HepG2 (cell line): Measurements from ENCODE around the gene TFPI2. TPM values are rescaled to one million over a fixed set of nuclear protein-coding genes. Genes with fewer than 3 reads are reported as not detected.

Experiments used
- DDIT3 ChIP-seq: sonication (generic); formaldehyde crosslinking; IDR thresholded peaks from 2 replicates; pipeline ENCODE4 v1.4.0; 2020; ENCODE audit warnings: mild to moderate bottlenecking, missing genetic modification reagents
- HNRNPL ChIP-seq: fragments of 200-400 bp; formaldehyde crosslinking; IDR thresholded peaks from 2 replicates; pipeline ENCODE4 v1.6.1; 2017; ENCODE audit warnings: mild to moderate bottlenecking, low read depth, low read length
- KDM1A ChIP-seq: IDR thresholded peaks from 2 replicates; pipeline ENCODE4 v1.6.1; 2016; ENCODE audit warnings: missing compliant biosample characterization
- MXD3 ChIP-seq: IDR thresholded peaks from 2 replicates; pipeline ENCODE4 v1.6.1; 2016; ENCODE audit warnings: mild to moderate bottlenecking, missing biosample characterization, missing genetic modification reagents
- NRL ChIP-seq: sonication (generic); formaldehyde crosslinking; IDR thresholded peaks from 2 replicates; pipeline ENCODE4 v1.5.0; 2020; ENCODE audit warnings: missing genetic modification reagents, mild to moderate bottlenecking, moderate library complexity, borderline replicate concordance
- PRMT3 ChIP-seq: sonication (generic); formaldehyde crosslinking; IDR thresholded peaks from 2 replicates; pipeline ENCODE4 v1.8.1; 2022; ENCODE audit warnings: low read depth, mild to moderate bottlenecking, moderate library complexity, missing genetic modification reagents, borderline replicate concordance
- SIX1 ChIP-seq: sonication (generic); formaldehyde crosslinking; IDR thresholded peaks from 2 replicates; pipeline ENCODE4 v1.4.0; 2020; ENCODE audit warnings: missing genetic modification reagents, borderline replicate concordance
- SMARCC2 ChIP-seq: fragments of 450-650 bp; IDR thresholded peaks from 2 replicates; pipeline ENCODE4 v1.6.1; 2017; ENCODE audit warnings: antibody characterized with exemption, mild to moderate bottlenecking
- TFE3 ChIP-seq: IDR thresholded peaks from 2 replicates; pipeline ENCODE4 v1.6.1; 2016
- ZIK1 ChIP-seq: sonication (generic); formaldehyde crosslinking; IDR thresholded peaks from 2 replicates; pipeline ENCODE4 v1.5.0; 2020; ENCODE audit warnings: mild to moderate bottlenecking, low read depth, missing genetic modification reagents, borderline replicate concordance
- ZNF407 ChIP-seq: sonication (generic); formaldehyde crosslinking; IDR thresholded peaks from one replicate; pipeline ENCODE4 v1.5.1; 2020; ENCODE audit warnings: mild to moderate bottlenecking, missing genetic modification reagents; ENCODE audit errors: not compliant biosample characterization
- ZNF503 ChIP-seq: sonication (generic); formaldehyde crosslinking; IDR thresholded peaks from 2 replicates; pipeline ENCODE4 v1.4.0; 2020; ENCODE audit warnings: missing genetic modification reagents
- ZNF720 ChIP-seq: sonication (generic); formaldehyde crosslinking; IDR thresholded peaks from 2 replicates; pipeline ENCODE4 v1.4.0; 2020; ENCODE audit warnings: missing genetic modification reagents
- polyA plus RNA-seq, 8 experiments: library from polyadenylated mRNA; depleted of rRNA in 3 of 8; stranded (reverse) in 7 of 8; unstranded in 1 of 8; fragments of >200 nt; fragmentation: Illumina TruSeq in 4 of 8; extraction: Trizol in 4 of 8; gene quantifications; 2 replicates each; pipeline versions ENCODE4 v1.2.1 to v1.2.3, GENCODE V29; 2011 to 2016; ENCODE audit warnings: low read depth in 4 of 8, missing spikeins in 1 of 8, mixed read lengths in 1 of 8; ENCODE audit not compliant: insufficient read depth in 1 of 8
- total RNA-seq, 5 experiments: library from RNA; depleted of rRNA; stranded (reverse); fragments of >200 nt; fragmentation: Illumina TruSeq; extraction: Trizol; gene quantifications; 2 replicates each; pipeline ENCODE4 v1.2.3, GENCODE V29; 2016; ENCODE audit warnings: low read depth in 1 of 5

Gene TFPI2
- total and polyA plus RNA-seq, 2 of the 13 experiments (the other 11 are each of a cell fraction or from before 2014, with no cell fraction given), result 0.16 to 0.22 TPM

- TF ChIP-seq ZNF407 (CRISPR knock-in tag), result no peak
- TF ChIP-seq ZNF720 (CRISPR knock-in tag), result no peak
- no peak for TF ChIP-seq DDIT3 (CRISPR knock-in tag)
- TF ChIP-seq ZNF503 (CRISPR knock-in tag), result no peak
- TF ChIP-seq KDM1A (CRISPR knock-in tag), result no peak
- TF ChIP-seq PRMT3 (CRISPR knock-in tag), result no peak
- TF ChIP-seq SIX1, result no peak
- TF ChIP-seq TFE3, result no peak
- TF ChIP-seq ZIK1 (CRISPR knock-in tag), result no peak
- TF ChIP-seq SMARCC2, result no peak
- TF ChIP-seq NRL (CRISPR knock-in tag), result no peak
- no peak for TF ChIP-seq HNRNPL
- TF ChIP-seq MXD3 (CRISPR knock-in tag), result no peak
Observed at GRCh38 chr7:93889261-93889660, 1.3 kb downstream of the TFPI2 start (continued).
